ENCODE data around the gene SLC27A6. TPM values are rescaled to one million over a fixed set of nuclear protein-coding genes. Genes with fewer than 3 reads are reported as not detected.

The SLC27A6 gene
- total and polyA plus RNA-seq, 10 of the 15 experiments (the other 5 are each of a cell fraction or from before 2014, with no cell fraction given): not detected

DNA sequence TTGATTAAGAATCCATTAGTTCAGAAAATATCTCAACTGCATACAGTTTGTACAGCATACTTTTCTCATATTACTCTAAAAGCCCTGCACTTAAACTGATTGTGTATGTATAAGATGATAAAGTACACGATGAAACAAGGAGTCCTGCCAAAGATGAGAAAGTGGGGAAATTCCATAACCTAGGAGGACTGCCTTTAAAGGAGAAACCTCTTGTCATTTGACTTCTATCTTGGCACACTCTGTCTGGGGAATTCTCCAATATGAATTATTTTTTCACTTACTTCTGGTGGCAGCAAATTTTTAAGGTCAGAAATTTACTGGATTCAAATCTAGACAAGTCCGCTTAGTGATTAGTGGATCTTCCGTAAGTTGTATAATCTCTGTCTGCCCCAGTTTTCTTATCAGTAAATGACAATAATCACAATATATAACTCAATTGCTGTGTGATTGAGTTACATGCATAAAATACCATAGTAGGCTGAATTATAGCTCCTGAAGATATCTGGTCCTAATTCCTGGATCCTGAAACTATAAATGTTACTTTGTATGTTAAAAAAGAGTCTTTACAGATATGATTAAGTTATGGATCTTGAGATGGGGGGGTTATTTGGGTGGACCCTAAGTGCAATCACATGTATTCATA is 112.3 kb downstream of the SLC27A6 start:
- Histone ChIP-seq H3K4me3 (no peak overlapping the region), H3K27me3 (replicated peaks in 1 of 2; ENCODE audit: control insufficient read depth in 2 of 2, insufficient read depth in 2 of 2, low read length in 1 of 2) (no peaks in the 10 kb centered on the region), H3K27ac (ENCODE audit: control insufficient read depth, insufficient read depth) (no peak overlapping the region), H4K20me1 (ENCODE audit: control insufficient read depth, insufficient read depth) (no peaks in the 10 kb centered on the region), H3K79me2 (ENCODE audit: control insufficient read depth, insufficient read depth, low read length) (no peaks in the 10 kb centered on the region), H3K4me1 (ENCODE audit: control insufficient read depth, insufficient read depth, low read length) (no peaks in the 10 kb centered on the region), H3K36me3 (ENCODE audit: control insufficient read depth in 2 of 2, insufficient read depth in 2 of 2, low read length in 1 of 2) (no peaks in the 10 kb centered on the region), H3K4me2 (ENCODE audit: control insufficient read depth, insufficient read depth) (no peak overlapping the region), H3K9ac (ENCODE audit: control insufficient read depth, insufficient read depth, low read length) (no peak overlapping the region), H2AFZ (ENCODE audit: control insufficient read depth, low read depth, low read length) (no peak overlapping the region), H3K9me3 (replicated peaks; ENCODE audit: control insufficient read depth, insufficient read depth, low read length) (no peaks in the 10 kb centered on the region)
- ChIA-PET POLR2A (no interaction called here), CTCF (interaction anchor here (1.3 kb wide), 1 partner anchor 20 kb away, joined by 3 read pairs; no protein-coding TSS in a partner anchor), RAD21 (ENCODE audit: unreplicated experiment) (no interaction called here), SMC1A (ENCODE audit: uncharacterized antibody, unreplicated experiment) (interaction anchor here (0.7 to 1.0 kb wide), 2 partner anchors 21 to 275 kb away, joined by 3 to 5 read pairs; no protein-coding TSS in a partner anchor)
- FAIRE-seq (no peak), ATAC-seq (no peak), DNase-seq (ENCODE audit: low read depth, low spot score) (no peak)
- WGBS (ENCODE audit: insufficient coverage, insufficient replicate concordance, low lambda C conversion rate, missing lambda C conversion rate): 74% methylated on average over 3 of the region's 3 CpGs
- TF ChIP-seq HDAC6 (IDR thresholded peaks at IDR 0.05; ENCODE audit: unreplicated experiment) (no peak), GABPA (IDR thresholded peaks at IDR 0.05; ENCODE audit: low read depth) (no peak), NFXL1 (IDR thresholded peaks at IDR 0.05; ENCODE audit: borderline replicate concordance) (no peak), NFIC (IDR thresholded peaks at IDR 0.05; ENCODE audit: low read depth, low read length) (no peak), IKZF1 (conservative IDR thresholded peaks at IDR 0.05) (no peak), BRCA1 (IDR thresholded peaks at IDR 0.05; ENCODE audit: low read depth, low read length) (no peak), ZSCAN29 (IDR thresholded peaks at IDR 0.05) (no peak), POLR2AphosphoS2 (IDR thresholded peaks at IDR 0.05; ENCODE audit: low read depth, low read length) (no peak), RELA (IDR thresholded peaks at IDR 0.05; ENCODE audit: borderline replicate concordance, partially characterized antibody) (no peak)
- TF ChIP-seq, protein P1, sequence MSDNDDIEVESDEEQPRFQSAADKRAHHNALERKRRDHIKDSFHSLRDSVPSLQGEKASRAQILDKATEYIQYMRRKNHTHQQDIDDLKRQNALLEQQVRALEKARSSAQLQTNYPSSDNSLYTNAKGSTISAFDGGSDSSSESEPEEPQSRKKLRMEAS (IDR thresholded peaks at IDR 0.05; ENCODE audit: low read depth, low read length): no peak
- TF ChIP-seq, protein P2, sequence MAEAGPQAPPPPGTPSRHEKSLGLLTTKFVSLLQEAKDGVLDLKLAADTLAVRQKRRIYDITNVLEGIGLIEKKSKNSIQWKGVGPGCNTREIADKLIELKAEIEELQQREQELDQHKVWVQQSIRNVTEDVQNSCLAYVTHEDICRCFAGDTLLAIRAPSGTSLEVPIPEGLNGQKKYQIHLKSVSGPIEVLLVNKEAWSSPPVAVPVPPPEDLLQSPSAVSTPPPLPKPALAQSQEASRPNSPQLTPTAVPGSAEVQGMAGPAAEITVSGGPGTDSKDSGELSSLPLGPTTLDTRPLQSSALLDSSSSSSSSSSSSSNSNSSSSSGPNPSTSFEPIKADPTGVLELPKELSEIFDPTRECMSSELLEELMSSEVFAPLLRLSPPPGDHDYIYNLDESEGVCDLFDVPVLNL (IDR thresholded peaks at IDR 0.05; ENCODE audit: low read depth, low read length): no peak
- BruUV-seq (replicated peaks): no TSS peak
- in situ Hi-C loops (cut with MboI) (no loop called here), intact Hi-C loops (cut with micrococcal nuclease; ENCODE audit: unreplicated experiment) (no loop called here)
